IMR-90 (cell line): Measurements from ENCODE around the gene CST2.
"Not testable (repeated sequence)": the region's sequence is repeated elsewhere in the genome, so short reads cannot be mapped to it uniquely, and the experiment has no call there.

Source experiments
- CHD1 ChIP-seq: IDR thresholded peaks from 2 replicates; pipeline ENCODE4 v1.6.1; 2012; ENCODE audit warnings: low read depth, low read length, improper control_type of control experiment
- MAZ ChIP-seq: IDR thresholded peaks from 2 replicates; pipeline ENCODE4 v1.6.1; 2012; ENCODE audit warnings: low read depth, mild to moderate bottlenecking, low read length, improper control_type of control experiment, moderate library complexity, borderline replicate concordance
- MXI1 ChIP-seq: IDR thresholded peaks from 2 replicates; pipeline ENCODE4 v1.6.1; 2012; ENCODE audit warnings: low read depth, mild to moderate bottlenecking, low read length, moderate library complexity, borderline replicate concordance
- POLR2A ChIP-seq: IDR thresholded peaks from 2 replicates; pipeline ENCODE4 v1.6.1; 2012; ENCODE audit warnings: mild to moderate bottlenecking, low read depth, low read length
- RAD21 ChIP-seq: IDR thresholded peaks from 2 replicates; pipeline ENCODE4 v1.6.1; 2012; ENCODE audit warnings: low read length, improper control_type of control experiment
- RCOR1 ChIP-seq: IDR thresholded peaks from 2 replicates; pipeline ENCODE4 v1.6.1; 2012; ENCODE audit warnings: mild to moderate bottlenecking, low read length, improper control_type of control experiment; ENCODE audit not compliant: insufficient replicate concordance
- TF ChIP-seq, protein P1 (sequence below): conservative IDR thresholded peaks from 2 replicates; pipeline ENCODE4 v1.5.1; 2012; ENCODE audit warnings: mild to moderate bottlenecking, low read depth, low read length, improper control_type of control experiment

DNA sequence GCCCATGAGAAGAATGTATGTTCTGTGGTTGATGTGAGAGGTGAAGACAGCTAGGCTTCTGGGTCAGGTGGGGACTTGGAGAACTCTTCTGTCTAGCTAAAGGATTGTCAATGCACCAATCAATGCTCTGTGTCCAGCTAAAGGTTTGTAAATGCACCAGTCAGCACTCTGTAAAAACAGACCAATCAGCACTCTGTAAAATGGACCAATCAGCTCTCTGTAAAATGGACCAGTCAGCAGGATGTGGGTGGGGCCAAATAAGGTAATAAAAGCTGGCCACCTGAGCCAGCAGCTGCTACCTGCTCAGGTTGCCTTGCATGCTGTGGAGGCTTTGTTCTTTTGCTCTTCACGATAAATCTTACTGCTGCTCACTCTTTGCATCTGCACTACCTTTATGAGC is 15.0 kb downstream of the CST2 start:
- TF ChIP-seq MAZ, POLR2A, RCOR1, MXI1, RAD21, CHD1: not testable (repeated sequence)
- TF ChIP-seq, protein P1, sequence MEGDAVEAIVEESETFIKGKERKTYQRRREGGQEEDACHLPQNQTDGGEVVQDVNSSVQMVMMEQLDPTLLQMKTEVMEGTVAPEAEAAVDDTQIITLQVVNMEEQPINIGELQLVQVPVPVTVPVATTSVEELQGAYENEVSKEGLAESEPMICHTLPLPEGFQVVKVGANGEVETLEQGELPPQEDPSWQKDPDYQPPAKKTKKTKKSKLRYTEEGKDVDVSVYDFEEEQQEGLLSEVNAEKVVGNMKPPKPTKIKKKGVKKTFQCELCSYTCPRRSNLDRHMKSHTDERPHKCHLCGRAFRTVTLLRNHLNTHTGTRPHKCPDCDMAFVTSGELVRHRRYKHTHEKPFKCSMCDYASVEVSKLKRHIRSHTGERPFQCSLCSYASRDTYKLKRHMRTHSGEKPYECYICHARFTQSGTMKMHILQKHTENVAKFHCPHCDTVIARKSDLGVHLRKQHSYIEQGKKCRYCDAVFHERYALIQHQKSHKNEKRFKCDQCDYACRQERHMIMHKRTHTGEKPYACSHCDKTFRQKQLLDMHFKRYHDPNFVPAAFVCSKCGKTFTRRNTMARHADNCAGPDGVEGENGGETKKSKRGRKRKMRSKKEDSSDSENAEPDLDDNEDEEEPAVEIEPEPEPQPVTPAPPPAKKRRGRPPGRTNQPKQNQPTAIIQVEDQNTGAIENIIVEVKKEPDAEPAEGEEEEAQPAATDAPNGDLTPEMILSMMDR = not testable (repeated sequence)
